Transverse colon (tissue), 4 donors: ENCODE measurements around the gene ASTL. TPM values are rescaled to one million over a fixed set of nuclear protein-coding genes. Genes with fewer than 3 reads are reported as not detected.

ENCODE experiments used
- DNase-seq: peaks from one replicate; pipeline ENCODE4 v3.0.0-alpha.2; 2019
- H3K27ac ChIP-seq, 4 donors: fragments of 200-600 bp; sonication (generic); 2 replicates each; pipeline ENCODE4 v1.5.1; 2016 to 2018; ENCODE audit warnings: inconsistent platforms in 4 of 4
- H3K27me3 ChIP-seq: fragments of 200-600 bp; sonication (generic); 2 replicates; pipeline ENCODE4 v1.5.1; 2017; ENCODE audit warnings: inconsistent platforms
- H3K36me3 ChIP-seq, 4 donors: fragments of 200-600 bp; sonication (generic); 2 replicates each; pipeline ENCODE4 v1.5.1; 2017 to 2019; ENCODE audit warnings: inconsistent platforms in 4 of 4
- H3K4me1 ChIP-seq, 4 donors: fragments of 200-600 bp; sonication (generic); 2 replicates each; pipeline ENCODE4 v1.5.1; 2017 to 2020; ENCODE audit warnings: inconsistent platforms in 4 of 4
- H3K4me3 ChIP-seq, 4 donors: fragments of 200-600 bp; sonication (generic); 1 replicate in 1 of 4; 2 replicates in 3 of 4; pipeline versions ENCODE4 v1.5.1 to v1.6.1; 2017 to 2019; ENCODE audit warnings: inconsistent platforms in 4 of 4
- H3K9me3 ChIP-seq, 2 donors: fragments of 200-600 bp; sonication (generic); 2 replicates each; pipeline ENCODE4 v1.5.1; 2017 to 2019; ENCODE audit warnings: inconsistent platforms in 2 of 2
- CTCF ChIP-seq, 5 experiments: fragments of 200-600 bp in 3 of 5; fragments of 450-650 bp in 2 of 5; sonication (generic) in 3 of 5; IDR thresholded peaks; 1 replicate in 2 of 5; 2 replicates in 3 of 5; pipeline ENCODE4 v1.5.1; 2016 to 2017; ENCODE audit warnings: antibody characterized with exemption in 5 of 5, inconsistent platforms in 3 of 5, mild to moderate bottlenecking in 2 of 5, moderate library complexity in 1 of 5
- EP300 ChIP-seq: sonication (generic); formaldehyde crosslinking; IDR thresholded peaks from one replicate; pipeline ENCODE4 v1.6.1; 2017; ENCODE audit warnings: antibody characterized with exemption, low read depth
- POLR2A ChIP-seq: fragments of 450-650 bp; IDR thresholded peaks from one replicate; pipeline ENCODE4 v1.6.1; 2016; ENCODE audit warnings: antibody characterized with exemption, mild to moderate bottlenecking, moderate library complexity
- POLR2AphosphoS5 ChIP-seq, 3 donors: sonication (generic); formaldehyde crosslinking; IDR thresholded peaks; one replicate each; pipeline ENCODE4 v1.6.1; 2016; ENCODE audit warnings: antibody characterized with exemption in 3 of 3
- WGBS, 2 donors: methylation state at CpG; one replicate each; pipeline ENCODE4 v1.1.5; 2018; ENCODE audit warnings: low coverage in 1 of 2; 5-methylcytosine and 5-hydroxymethylcytosine counted together
- in situ Hi-C, 4 donors: fragments of 200-750 bp; cut with MboI; loops; one replicate each; pipeline versions ENCODE4 v1.15.0 to v1.15.1; 2017; ENCODE audit warnings: low sequenced_read_pairs in 3 of 4, low pct_ligation_motif_present in 1 of 4, low pct_unique_long_range_greater_than_20kb in 1 of 4
- intact Hi-C: fragments of 100-400 bp; cut with DNase I; formaldehyde crosslinking; loops from one replicate; pipeline ENCODE4 v1.15.1; 2023; ENCODE audit warnings: low total_unique reads
- total RNA-seq, 4 donors: library from RNA; depleted of rRNA; stranded (reverse); fragments of >200 nt; gene quantifications; one replicate each; pipeline ENCODE4 v1.1.0, GENCODE V29; 2016

The ASTL gene
- total RNA-seq, 4 donors from 2014 or later, result 0.95 TPM; not detected in 3

- Histone ChIP-seq H3K36me3 (no peaks in the 10 kb centered on the region), H3K27ac (no peak overlapping the region), H3K9me3 (no peaks in the 10 kb centered on the region), H3K27me3 (no peaks in the 10 kb centered on the region), H3K4me1 (peaks cover 6 to 19% (median 9%) of the 10 kb centered on the region in 4 donors), H3K4me3 (no peak overlapping the region)
- DNase-seq, result no peak
- in situ Hi-C loops, result no loop called here
- intact Hi-C loops, result no loop called here
- TF ChIP-seq POLR2A (no peak), EP300 (no peak), CTCF (IDR thresholded peaks at IDR 0.05) (no peak), POLR2AphosphoS5 (IDR thresholded peaks at IDR 0.05) (no peak)
- 87 to 100% methylated on average over 2 to 12 of the region's 12 CpGs for WGBS, 2 donors
Measured at GRCh38 chr2:96090196-96090926, 47.9 kb downstream of the ASTL start.

GRCh38 chr2:96089356-96090195, 48.7 kb downstream of the ASTL start:
- Histone ChIP-seq H3K4me3 (no peak overlapping the region), H3K4me1 (peaks cover 6 to 19% (median 9%) of the 10 kb centered on the region in 4 donors), H3K36me3 (no peaks in the 10 kb centered on the region), H3K27ac (no peak overlapping the region), H3K9me3 (no peaks in the 10 kb centered on the region), H3K27me3 (no peaks in the 10 kb centered on the region)
- WGBS, 2 donors, result 80 to 81% methylated on average over 3 to 20 of the region's 22 CpGs
- no peak for DNase-seq
- in situ Hi-C loops, result no loop called here
- intact Hi-C loops, result no loop called here
- TF ChIP-seq POLR2AphosphoS5 (IDR thresholded peaks at IDR 0.05), result no peak
- TF ChIP-seq POLR2A, result no peak
- TF ChIP-seq CTCF (IDR thresholded peaks at IDR 0.05), result no peak
- no peak for TF ChIP-seq EP300

- no peaks in the 10 kb centered on the region for H3K36me3 ChIP-seq
- in situ Hi-C loops (no loop called here), intact Hi-C loops (no loop called here)
- H3K4me1 ChIP-seq, result peaks cover 6 to 19% (median 9%) of the 10 kb centered on the region in 4 donors
- no peaks in the 10 kb centered on the region for H3K9me3 ChIP-seq
- no peak for DNase-seq
- H3K4me3 ChIP-seq, result no peak overlapping the region
- H3K27ac ChIP-seq, result no peak overlapping the region
- WGBS, 2 donors, result 80 to 86% methylated on average over 8 to 17 of the region's 19 CpGs
- no peaks in the 10 kb centered on the region for H3K27me3 ChIP-seq
- TF ChIP-seq EP300 (no peak), POLR2AphosphoS5 (IDR thresholded peaks at IDR 0.05) (no peak), CTCF (IDR thresholded peaks at IDR 0.05) (no peak), POLR2A (no peak)
Measured at GRCh38 chr2:96088340-96089335, 49.7 kb downstream of the ASTL start.
